ENCODE measurements around the gene DAAM2. TPM values are rescaled to one million over a fixed set of nuclear protein-coding genes. Genes with fewer than 3 reads are reported as not detected.

Gene DAAM2
- not detected for total RNA-seq

GRCh38 chr6:39791850-39792539 lies at the start of gene DAAM2:
DAAM2 (plus strand) TSS chr6:39792376; CDS start chr6:39856303, 63,927 bp downstream.
- DNase-seq (ENCODE audit: low spot score) (no peak), ATAC-seq (no peak)
- Mint-ChIP-seq H3K27ac (no peak within 1 kb of the TSS), H3K4me1 (ENCODE audit: low read depth in 2 of 2) (no peaks in the 10 kb centered on the region), H3K27me3 (peaks cover 39 to 51% of the 10 kb centered on the region in 2 donors), H3K36me3 (no peaks in the 10 kb centered on the region), H3K4me3 (no peak within 1 kb of the TSS), H3K9me3 (no peaks in the 10 kb centered on the region)

- Mint-ChIP-seq H3K9me3 (no peaks in the 10 kb centered on the region), H3K4me1 (ENCODE audit: low read depth in 2 of 2) (no peaks in the 10 kb centered on the region), H3K36me3 (no peaks in the 10 kb centered on the region), H3K27me3 (peaks cover 18 to 33% of the 10 kb centered on the region in 2 donors), H3K4me3 (no peak overlapping the region), H3K27ac (no peak overlapping the region)
- ATAC-seq (no peak), DNase-seq (ENCODE audit: low spot score) (no peak)
These were observed 45.4 kb upstream of the DAAM2 start for GRCh38 chr6:39746795-39747194.

- Mint-ChIP-seq H3K4me1 (ENCODE audit: low read depth in 2 of 2) (peaks cover 0 to 3% of the 10 kb centered on the region in 2 donors), H3K27me3 (peaks cover 17 to 26% of the 10 kb centered on the region in 2 donors), H3K4me3 (no peak overlapping the region), H3K27ac (no peak overlapping the region), H3K36me3 (no peaks in the 10 kb centered on the region), H3K9me3 (no peaks in the 10 kb centered on the region)
- DNase-seq (ENCODE audit: low spot score) (no peak), ATAC-seq (peak in 1 of 2 donors; percentile 46)
These were observed 39.1 kb upstream of the DAAM2 start for GRCh38 chr6:39752835-39753724.

GRCh38 chr6:39753725-39754045 lies 38.5 kb upstream of the DAAM2 start:
- no peak overlapping the region for H3K27ac Mint-ChIP-seq
- peaks cover 0 to 3% of the 10 kb centered on the region in 2 donors for H3K4me1 Mint-ChIP-seq (ENCODE audit: low read depth in 2 of 2)
- no peaks in the 10 kb centered on the region for H3K9me3 Mint-ChIP-seq
- H3K36me3 Mint-ChIP-seq: no peaks in the 10 kb centered on the region
- DNase-seq (ENCODE audit: low spot score) (no peak), ATAC-seq (no peak)
- no peak overlapping the region for H3K4me3 Mint-ChIP-seq
- H3K27me3 Mint-ChIP-seq: peaks cover 17 to 26% of the 10 kb centered on the region in 2 donors

GRCh38 chr6:39754514-39755115 lies 37.6 kb upstream of the DAAM2 start:
- Mint-ChIP-seq H3K36me3 (no peaks in the 10 kb centered on the region), H3K9me3 (no peaks in the 10 kb centered on the region), H3K27me3 (peaks cover 21 to 26% of the 10 kb centered on the region in 2 donors), H3K4me3 (no peak overlapping the region), H3K27ac (no peak overlapping the region), H3K4me1 (ENCODE audit: low read depth in 2 of 2) (peaks cover 0 to 3% of the 10 kb centered on the region in 2 donors)
- ATAC-seq (no peak), DNase-seq (ENCODE audit: low spot score) (no peak)

- Mint-ChIP-seq H3K9me3 (no peaks in the 10 kb centered on the region), H3K4me1 (ENCODE audit: low read depth in 2 of 2) (peaks cover 0 to 3% of the 10 kb centered on the region in 2 donors), H3K4me3 (no peak overlapping the region), H3K27me3 (peaks cover 21 to 26% of the 10 kb centered on the region in 2 donors), H3K27ac (no peak overlapping the region), H3K36me3 (no peaks in the 10 kb centered on the region)
- ATAC-seq: no peak
- no peak for DNase-seq (ENCODE audit: low spot score)
These were observed 36.9 kb upstream of the DAAM2 start for GRCh38 chr6:39755231-39755630.

GRCh38 chr6:39756582-39756981 lies 35.6 kb upstream of the DAAM2 start:
- H3K27ac Mint-ChIP-seq: no peak overlapping the region
- DNase-seq (ENCODE audit: low spot score): no peak
- peaks cover 0 to 3% of the 10 kb centered on the region in 2 donors for H3K4me1 Mint-ChIP-seq (ENCODE audit: low read depth in 2 of 2)
- H3K36me3 Mint-ChIP-seq: no peaks in the 10 kb centered on the region
- no peak for ATAC-seq
- H3K27me3 Mint-ChIP-seq: peaks cover 21 to 26% of the 10 kb centered on the region in 2 donors
- H3K4me3 Mint-ChIP-seq: no peak overlapping the region
- H3K9me3 Mint-ChIP-seq: no peaks in the 10 kb centered on the region

- Mint-ChIP-seq H3K27ac (no peak overlapping the region), H3K36me3 (no peaks in the 10 kb centered on the region), H3K4me1 (ENCODE audit: low read depth in 2 of 2) (no peaks in the 10 kb centered on the region), H3K27me3 (peaks cover 21 to 25% of the 10 kb centered on the region in 2 donors), H3K4me3 (no peak overlapping the region), H3K9me3 (no peaks in the 10 kb centered on the region)
- DNase-seq (ENCODE audit: low spot score) (no peak), ATAC-seq (no peak)
These were observed 33.1 kb upstream of the DAAM2 start for GRCh38 chr6:39758905-39759605.

- Mint-ChIP-seq H3K9me3 (no peaks in the 10 kb centered on the region), H3K4me1 (ENCODE audit: low read depth in 2 of 2) (no peaks in the 10 kb centered on the region), H3K27ac (no peak overlapping the region), H3K4me3 (no peak overlapping the region), H3K27me3 (peaks cover 25% of the 10 kb centered on the region in 2 donors), H3K36me3 (no peaks in the 10 kb centered on the region)
- ATAC-seq: no peak
- DNase-seq (ENCODE audit: low spot score): no peak
These were observed 31.8 kb upstream of the DAAM2 start for GRCh38 chr6:39760226-39760952.

- Mint-ChIP-seq H3K27ac (no peak overlapping the region), H3K27me3 (peaks cover 7 to 15% of the 10 kb centered on the region in 2 donors), H3K9me3 (no peaks in the 10 kb centered on the region), H3K4me3 (no peak overlapping the region), H3K36me3 (no peaks in the 10 kb centered on the region), H3K4me1 (ENCODE audit: low read depth in 2 of 2) (no peaks in the 10 kb centered on the region)
- no peak for DNase-seq (ENCODE audit: low spot score)
- ATAC-seq: no peak
These were observed 26.6 kb upstream of the DAAM2 start for GRCh38 chr6:39765508-39766065.

GRCh38 chr6:39769012-39769411 lies 23.2 kb upstream of the DAAM2 start:
- no peaks in the 10 kb centered on the region for H3K36me3 Mint-ChIP-seq
- DNase-seq (ENCODE audit: low spot score) (no peak), ATAC-seq (no peak)
- H3K4me3 Mint-ChIP-seq: no peak overlapping the region
- no peaks in the 10 kb centered on the region for H3K9me3 Mint-ChIP-seq
- H3K4me1 Mint-ChIP-seq (ENCODE audit: low read depth in 2 of 2): no peaks in the 10 kb centered on the region
- H3K27ac Mint-ChIP-seq: no peak overlapping the region
- peaks cover 12 to 18% of the 10 kb centered on the region in 2 donors for H3K27me3 Mint-ChIP-seq

- Mint-ChIP-seq H3K4me3 (no peak overlapping the region), H3K27me3 (peaks cover 14 to 16% of the 10 kb centered on the region in 2 donors), H3K27ac (no peak overlapping the region), H3K4me1 (ENCODE audit: low read depth in 2 of 2) (no peaks in the 10 kb centered on the region), H3K9me3 (no peaks in the 10 kb centered on the region), H3K36me3 (no peaks in the 10 kb centered on the region)
- DNase-seq (ENCODE audit: low spot score) (no peak), ATAC-seq (peak in 1 of 2 donors; percentile 53)
These were observed 21.7 kb upstream of the DAAM2 start for GRCh38 chr6:39770446-39770845.

All from natural killer cell treated with Interleukin-12 subunit alpha and Interleukin-12 subunit beta and Interleukin-15 and Interleukin-18, amount 100 ng/mL, for 72 hours (primary cell).